Fibroblast of villous mesenchyme (primary cell): ENCODE results near the gene MARF1. TPM values are rescaled to one million over a fixed set of nuclear protein-coding genes. Genes with fewer than 3 reads are reported as not detected.
"Not testable (repeated sequence)": the region's sequence is repeated elsewhere in the genome, so short reads cannot be mapped to it uniquely, and the experiment has no call there.

ENCODE experiments used
- DNase-seq: peaks from one replicate; pipeline ENCODE4 v3.0.0-alpha.2; 2010; ENCODE audit warnings: low read depth
- H3K4me3 ChIP-seq: 2 replicates; pipeline ENCODE4 v1.5.1; 2011; ENCODE audit warnings: low read depth, mild to moderate bottlenecking, low read length
- CTCF ChIP-seq: IDR thresholded peaks from 2 replicates; pipeline ENCODE4 v1.5.1; 2012; ENCODE audit warnings: low read depth, mild to moderate bottlenecking, low read length; ENCODE audit not compliant: insufficient read depth
- total RNA-seq: library from RNA; depleted of rRNA; stranded (reverse); fragments of >200 nt; gene quantifications from 2 replicates; pipeline ENCODE4 v1.2.3, GENCODE V29; 2012

The MARF1 gene
- total RNA-seq, 1 donor, result 14.7 TPM

GRCh38 chr16:15610369-15610871 is 32.5 kb downstream of the MARF1 start:
- no peak for DNase-seq
- H3K4me3 ChIP-seq, result no peak overlapping the region
- TF ChIP-seq CTCF, result no peak

- DNase-seq, result no peak
- no peak for TF ChIP-seq CTCF
- no peak overlapping the region for H3K4me3 ChIP-seq
Observed at GRCh38 chr16:15609286-15609649, 33.7 kb downstream of the MARF1 start.

GRCh38 chr16:15608398-15609285 is 34.3 kb downstream of the MARF1 start:
- no peak overlapping the region for H3K4me3 ChIP-seq
- peak; percentile 21 for TF ChIP-seq CTCF
- peak; percentile 76 for DNase-seq

GRCh38 chr16:15607700-15608396 is 35.1 kb downstream of the MARF1 start:
- DNase-seq, result peak; percentile 87
- TF ChIP-seq CTCF, result no peak
- H3K4me3 ChIP-seq, result no peak overlapping the region

- not testable (repeated sequence) for DNase-seq, H3K4me3 ChIP-seq
Observed at GRCh38 chr16:15607221-15607699, 35.7 kb downstream of the MARF1 start.

- DNase-seq, result no peak
- no peak overlapping the region for H3K4me3 ChIP-seq
- TF ChIP-seq CTCF, result no peak
Observed at GRCh38 chr16:15606518-15607220, 36.3 kb downstream of the MARF1 start.
